HG03095 (cell line): ENCODE results near the gene RGPD4.
"Not testable (repeated sequence)": the region's sequence is repeated elsewhere in the genome, so short reads cannot be mapped to it uniquely, and the experiment has no call there.

ENCODE experiments used
- ATAC-seq: cut with Tn5 transposase; IDR thresholded peaks from one replicate; pipeline ENCODE4 v1.9.1; 2021; ENCODE audit warnings: moderate library complexity; ENCODE audit not compliant: unreplicated experiment

RGPD4 gene

GRCh38 chr2:107826749-107827148 is at the start of gene RGPD4:
RGPD4 (plus strand) TSS chr2:107826892; CDS start chr2:107827014, 122 bp downstream.
- ATAC-seq: not testable (repeated sequence)

- no peak for ATAC-seq
Observed at GRCh38 chr2:107777974-107778373, 48.7 kb upstream of the RGPD4 start.

- ATAC-seq: no peak
Observed at GRCh38 chr2:107785756-107786155, 40.9 kb upstream of the RGPD4 start.

- ATAC-seq: no peak
Observed at GRCh38 chr2:107790837-107791236, 35.9 kb upstream of the RGPD4 start.

- ATAC-seq: no peak
Observed at GRCh38 chr2:107801498-107801897, 25.2 kb upstream of the RGPD4 start.

GRCh38 chr2:107804608-107805498 is 21.8 kb upstream of the RGPD4 start:
- ATAC-seq: no peak

GRCh38 chr2:107806901-107807300 is 19.8 kb upstream of the RGPD4 start:
- no peak for ATAC-seq

GRCh38 chr2:107807988-107808387 is 18.7 kb upstream of the RGPD4 start:
- no peak for ATAC-seq

- no peak for ATAC-seq
Observed at GRCh38 chr2:107808959-107809358, 17.7 kb upstream of the RGPD4 start.

- no peak for ATAC-seq
Observed at GRCh38 chr2:107809835-107810234, 16.9 kb upstream of the RGPD4 start.

GRCh38 chr2:107810734-107811133 is 16.0 kb upstream of the RGPD4 start:
- no peak for ATAC-seq

GRCh38 chr2:107811411-107811810 is 15.3 kb upstream of the RGPD4 start:
- no peak for ATAC-seq

GRCh38 chr2:107812006-107812405 is 14.7 kb upstream of the RGPD4 start:
- no peak for ATAC-seq

- ATAC-seq: no peak
Observed at GRCh38 chr2:107817378-107817777, 9.3 kb upstream of the RGPD4 start.

- ATAC-seq: no peak
Observed at GRCh38 chr2:107822302-107822701, 4.4 kb upstream of the RGPD4 start.

- ATAC-seq: no peak
Observed at GRCh38 chr2:107824451-107825205, 2.1 kb upstream of the RGPD4 start.

- ATAC-seq: no peak
Observed at GRCh38 chr2:107825206-107825563, 1.5 kb upstream of the RGPD4 start.

GRCh38 chr2:107829514-107829913 is 2.8 kb downstream of the RGPD4 start:
- ATAC-seq: not testable (repeated sequence)

- not testable (repeated sequence) for ATAC-seq
Observed at GRCh38 chr2:107833152-107833551, 6.5 kb downstream of the RGPD4 start.

- ATAC-seq: not testable (repeated sequence)
Observed at GRCh38 chr2:107833618-107834017, 6.9 kb downstream of the RGPD4 start.

- not testable (repeated sequence) for ATAC-seq
Observed at GRCh38 chr2:107916121-107916520, 89.4 kb downstream of the RGPD4 start.
